Progenitor cell of endocrine pancreas (in vitro differentiated cells): ENCODE results near the gene TRIM37. TPM values are rescaled to one million over a fixed set of nuclear protein-coding genes. Genes with fewer than 3 reads are reported as not detected.

Experiments used
- DNase-seq: peaks from one replicate; pipeline ENCODE4 v3.0.0; 2021; ENCODE audit warnings: low spot score; ENCODE audit not compliant: unreplicated experiment
- H3K27ac Mint-ChIP-seq: 2 replicates; pipeline ENCODE4 v1.8.0; 2021; ENCODE audit warnings: mild to moderate bottlenecking, moderate library complexity, mixed read lengths
- H3K27me3 Mint-ChIP-seq: 2 replicates; pipeline ENCODE4 v1.8.0; 2021; ENCODE audit warnings: mixed read lengths
- H3K36me3 Mint-ChIP-seq: 2 replicates; pipeline ENCODE4 v1.8.0; 2022; ENCODE audit warnings: mixed read lengths; ENCODE audit not compliant: insufficient read depth
- H3K4me1 Mint-ChIP-seq: 2 replicates; pipeline ENCODE4 v1.8.0; 2021; ENCODE audit warnings: low read depth, mixed read lengths
- H3K4me3 Mint-ChIP-seq: 2 replicates; pipeline ENCODE4 v1.8.0; 2021; ENCODE audit warnings: low read depth, mild to moderate bottlenecking, moderate library complexity, mixed read lengths
- H3K9me3 Mint-ChIP-seq: 2 replicates; pipeline ENCODE4 v1.8.0; 2021; ENCODE audit warnings: low read depth, mixed read lengths
- CTCF ChIP-seq: fragments of 200-600 bp; sonication (generic); IDR thresholded peaks from one replicate; pipeline ENCODE4 v1.5.0; 2021; ENCODE audit warnings: antibody characterized with exemption, mild to moderate bottlenecking; ENCODE audit not compliant: unreplicated experiment
- total RNA-seq: library from RNA; stranded (reverse); gene quantifications from 2 replicates; pipeline ENCODE4 v1.2.1, GENCODE V29; 2021

Gene TRIM37
- total RNA-seq, 1 donor from 2014 or later: 25.9 TPM

- Mint-ChIP-seq H3K27me3 (no peaks in the 10 kb centered on the region), H3K36me3 (peaks cover 18% of the 10 kb centered on the region), H3K4me1 (peaks cover 2% of the 10 kb centered on the region), H3K27ac (no peak overlapping the region), H3K9me3 (no peaks in the 10 kb centered on the region), H3K4me3 (no peak overlapping the region)
- DNase-seq: no peak
- TF ChIP-seq CTCF: no peak
Measured at GRCh38 chr17:59126809-59127417, 20.2 kb upstream of the TRIM37 start.

- Mint-ChIP-seq H3K27me3 (no peaks in the 10 kb centered on the region), H3K27ac (no peak overlapping the region), H3K36me3 (peaks cover 21% of the 10 kb centered on the region), H3K4me1 (no peaks in the 10 kb centered on the region), H3K4me3 (no peak overlapping the region), H3K9me3 (no peaks in the 10 kb centered on the region)
- DNase-seq: no peak
- TF ChIP-seq CTCF: no peak
Measured at GRCh38 chr17:59124665-59125064, 18.0 kb upstream of the TRIM37 start.

- Mint-ChIP-seq H3K4me3 (no peak overlapping the region), H3K4me1 (no peaks in the 10 kb centered on the region), H3K36me3 (peaks cover 21% of the 10 kb centered on the region), H3K9me3 (no peaks in the 10 kb centered on the region), H3K27ac (no peak overlapping the region), H3K27me3 (no peaks in the 10 kb centered on the region)
- no peak for TF ChIP-seq CTCF
- no peak for DNase-seq
Measured at GRCh38 chr17:59121901-59122480, 15.3 kb upstream of the TRIM37 start.

GRCh38 chr17:59115474-59115873 lies 8.8 kb upstream of the TRIM37 start:
- no peak for DNase-seq
- no peak overlapping the region for H3K4me3 Mint-ChIP-seq
- H3K27ac Mint-ChIP-seq: no peak overlapping the region
- H3K9me3 Mint-ChIP-seq: no peaks in the 10 kb centered on the region
- no peak for TF ChIP-seq CTCF
- no peaks in the 10 kb centered on the region for H3K27me3 Mint-ChIP-seq
- peaks cover 21% of the 10 kb centered on the region for H3K36me3 Mint-ChIP-seq
- H3K4me1 Mint-ChIP-seq: no peaks in the 10 kb centered on the region

GRCh38 chr17:59111539-59111938 lies 4.9 kb upstream of the TRIM37 start:
- Mint-ChIP-seq H3K27me3 (no peaks in the 10 kb centered on the region), H3K27ac (no peak overlapping the region), H3K4me1 (peaks cover 2% of the 10 kb centered on the region), H3K4me3 (no peak overlapping the region), H3K9me3 (no peaks in the 10 kb centered on the region), H3K36me3 (peaks cover 18% of the 10 kb centered on the region)
- no peak for TF ChIP-seq CTCF
- DNase-seq: no peak
